Left lung (tissue), 10 donors: ENCODE measurements around the gene SLC6A20. TPM values are rescaled to one million over a fixed set of nuclear protein-coding genes. Genes with fewer than 3 reads are reported as not detected.

Source experiments
- ATAC-seq: fragments of 200-7000 bp; cut with Tn5 transposase; one replicate; pipeline ENCODE4 v1.9.1; 2020; ENCODE audit warnings: moderate library complexity
- DNase-seq, 4 donors: peaks; one replicate each; pipeline ENCODE4 v3.0.0-alpha.2; 2013 to 2020
- H3K27ac ChIP-seq, 2 donors: fragments of 200-600 bp; sonication (generic) in 1 of 2; one replicate each; pipeline versions ENCODE4 v1.5.0 to v1.8.0; 2020 to 2021
- H3K27me3 ChIP-seq, 2 donors: fragments of 200-600 bp; sonication (generic) in 1 of 2; one replicate each; pipeline versions ENCODE4 v1.5.0 to v1.8.0; 2020 to 2021
- H3K36me3 ChIP-seq, 2 donors: fragments of 200-600 bp; sonication (generic) in 1 of 2; one replicate each; pipeline versions ENCODE4 v1.5.0 to v1.8.0; 2020 to 2021
- H3K4me1 ChIP-seq, 2 donors: fragments of 200-600 bp; one replicate each; pipeline ENCODE4 v1.8.0; 2021
- H3K4me3 ChIP-seq, 2 donors: fragments of 200-600 bp; sonication (generic) in 1 of 2; one replicate each; pipeline versions ENCODE4 v1.5.0 to v1.8.0; 2020 to 2021; ENCODE audit warnings: mild to moderate bottlenecking in 1 of 2
- H3K9me3 ChIP-seq, 2 donors: fragments of 200-600 bp; sonication (generic) in 1 of 2; one replicate each; pipeline versions ENCODE4 v1.5.0 to v1.8.0; 2020 to 2021
- CTCF ChIP-seq, 2 donors: fragments of 200-600 bp; sonication (generic) in 1 of 2; IDR thresholded peaks; one replicate each; pipeline versions ENCODE4 v1.5.0 to v1.8.0; 2021; ENCODE audit warnings: antibody characterized with exemption in 2 of 2
- intact Hi-C, 2 donors: fragments of 100-400 bp; cut with DNase I; formaldehyde crosslinking; loops; one replicate each; pipeline versions ENCODE4 v1.11.2 to v1.14.2; 2022
- polyA plus RNA-seq, 6 donors: library from polyadenylated mRNA; unstranded; fragments of 120-200 nt; gene quantifications; one replicate each; pipeline ENCODE4 v1.2.1, GENCODE V29; 2013; ENCODE audit not compliant: insufficient read length in 6 of 6
- total RNA-seq, 2 donors: library from RNA; stranded (reverse); fragmentation: NEBNext Ultra II Directional; extraction: Animal tissue kit (Norgen Biotek cat#: 25700); gene quantifications; one replicate each; pipeline ENCODE4 v1.2.1, GENCODE V29; 2021
- donor health status: DM: no; HTN: yes; CAD: no.
- donor health status: DM: no; HTN: no; CAD: no.

Gene SLC6A20
- total and polyA plus RNA-seq, 8 donors = 0.61 to 17.0 (median 1.7) TPM

- Histone ChIP-seq H3K27ac (no peak overlapping the region), H3K36me3 (peaks cover 0 to 68% of the 10 kb centered on the region in 2 donors), H3K4me1 (peaks cover 0 to 3% of the 10 kb centered on the region in 2 donors), H3K9me3 (no peaks in the 10 kb centered on the region), H3K27me3 (no peaks in the 10 kb centered on the region), H3K4me3 (no peak overlapping the region)
- intact Hi-C loops = no loop called here
- no peak for TF ChIP-seq CTCF (IDR thresholded peaks at IDR 0.05)
- ATAC-seq (no peak), DNase-seq (no peak)
These were observed 65.8 kb downstream of the SLC6A20 start for GRCh38 chr3:45730409-45731154.

GRCh38 chr3:45729614-45730013, 66.7 kb downstream of the SLC6A20 start:
- no peaks in the 10 kb centered on the region for H3K9me3 ChIP-seq
- no peaks in the 10 kb centered on the region for H3K27me3 ChIP-seq
- peaks cover 0 to 61% of the 10 kb centered on the region in 2 donors for H3K36me3 ChIP-seq
- H3K4me1 ChIP-seq = peaks cover 0 to 10% of the 10 kb centered on the region in 2 donors
- no peak overlapping the region for H3K27ac ChIP-seq
- no peak for TF ChIP-seq CTCF (IDR thresholded peaks at IDR 0.05)
- DNase-seq (no peak), ATAC-seq (no peak)
- H3K4me3 ChIP-seq = no peak overlapping the region
- intact Hi-C loops = no loop called here

- Histone ChIP-seq H3K4me1 (peaks cover 2 to 11% of the 10 kb centered on the region in 2 donors), H3K27ac (peak overlapping the region in 1 of 2 donors; percentile 2), H3K9me3 (no peaks in the 10 kb centered on the region), H3K27me3 (no peaks in the 10 kb centered on the region), H3K4me3 (no peak overlapping the region), H3K36me3 (peaks cover 0 to 41% of the 10 kb centered on the region in 2 donors)
- intact Hi-C loops = no loop called here
- TF ChIP-seq CTCF (IDR thresholded peaks at IDR 0.05) = no peak
- ATAC-seq = no peak
- no peak for DNase-seq
These were observed 71.4 kb downstream of the SLC6A20 start for GRCh38 chr3:45724911-45725310.

GRCh38 chr3:45719655-45720487, 76.5 kb downstream of the SLC6A20 start:
- intact Hi-C loops = no loop called here
- no peak for ATAC-seq
- H3K4me3 ChIP-seq = no peak overlapping the region
- H3K36me3 ChIP-seq = peaks cover 0 to 57% of the 10 kb centered on the region in 2 donors
- no peak for TF ChIP-seq CTCF (IDR thresholded peaks at IDR 0.05)
- DNase-seq = peak in 2 of 4 donors; percentile 70 to 75
- H3K4me1 ChIP-seq = peaks cover 3 to 6% of the 10 kb centered on the region in 2 donors
- H3K27me3 ChIP-seq = no peaks in the 10 kb centered on the region
- H3K9me3 ChIP-seq = no peaks in the 10 kb centered on the region
- H3K27ac ChIP-seq = no peak overlapping the region

- H3K27ac ChIP-seq = no peak overlapping the region
- intact Hi-C loops = no loop called here
- H3K4me3 ChIP-seq = no peak overlapping the region
- H3K36me3 ChIP-seq = peaks cover 0 to 58% of the 10 kb centered on the region in 2 donors
- peaks cover 0 to 6% of the 10 kb centered on the region in 2 donors for H3K4me1 ChIP-seq
- no peaks in the 10 kb centered on the region for H3K9me3 ChIP-seq
- no peak for DNase-seq
- TF ChIP-seq CTCF (IDR thresholded peaks at IDR 0.05) = no peak
- no peaks in the 10 kb centered on the region for H3K27me3 ChIP-seq
- no peak for ATAC-seq
These were observed 79.5 kb downstream of the SLC6A20 start for GRCh38 chr3:45716790-45717336.
